HUES48 (cell line): ENCODE data around the gene SLC4A2.
A peak's percentile ranks its signal among the peaks of the same experiment; 100 is the strongest.

Source experiments
- H3K27ac ChIP-seq: one replicate; pipeline ENCODE4 v1.7.0; 2013; ENCODE audit warnings: low read depth, low read length, inconsistent platforms
- H3K27me3 ChIP-seq: 2 replicates; pipeline ENCODE4 v1.6.1; 2013; ENCODE audit warnings: mild to moderate bottlenecking, low read length; ENCODE audit not compliant: control insufficient read depth, insufficient read depth
- H3K36me3 ChIP-seq: 2 replicates; pipeline ENCODE4 v1.6.1; 2013; ENCODE audit warnings: low read length; ENCODE audit not compliant: control insufficient read depth, insufficient read depth
- H3K4me1 ChIP-seq: 2 replicates; pipeline ENCODE4 v1.6.1; 2013; ENCODE audit warnings: mild to moderate bottlenecking, low read length; ENCODE audit not compliant: control insufficient read depth, insufficient read depth
- H3K4me3 ChIP-seq: 2 replicates; pipeline ENCODE4 v1.5.1; 2013; ENCODE audit warnings: mild to moderate bottlenecking, low read depth, low read length
- H3K9ac ChIP-seq: 2 replicates; pipeline ENCODE4 v1.6.1; 2013; ENCODE audit warnings: mild to moderate bottlenecking, low read depth, low read length, moderate library complexity
- H3K9me3 ChIP-seq: 2 replicates; pipeline ENCODE4 v1.6.1; 2013; ENCODE audit warnings: low read length; ENCODE audit not compliant: control insufficient read depth, insufficient read depth

The SLC4A2 gene

GRCh38 chr7:151060113-151060415 lies 675 bp downstream of the SLC4A2 start:
- peaks cover 7% of the 10 kb centered on the region for H3K36me3 ChIP-seq
- peak overlapping the region; percentile 91 for H3K27ac ChIP-seq
- no peaks in the 10 kb centered on the region for H3K9me3 ChIP-seq
- peak overlapping the region; percentile 86 for H3K4me3 ChIP-seq
- peaks cover 44% of the 10 kb centered on the region for H3K4me1 ChIP-seq
- peaks cover 4% of the 10 kb centered on the region; the same call in 1 of the 2 replicates for H3K27me3 ChIP-seq
- H3K9ac ChIP-seq = peak overlapping the region; percentile 13; the same call in 1 of the 2 replicates

GRCh38 chr7:151060416-151061212 lies 1.2 kb downstream of the SLC4A2 start:
- H3K9me3 ChIP-seq = no peaks in the 10 kb centered on the region
- peak overlapping the region; percentile 13; the same call in 1 of the 2 replicates for H3K9ac ChIP-seq
- peak overlapping the region; percentile 91 for H3K27ac ChIP-seq
- H3K4me3 ChIP-seq = peak overlapping the region; percentile 86
- peaks cover 12% of the 10 kb centered on the region for H3K36me3 ChIP-seq
- peaks cover 44% of the 10 kb centered on the region for H3K4me1 ChIP-seq
- H3K27me3 ChIP-seq = peaks cover 4% of the 10 kb centered on the region; the same call in 1 of the 2 replicates

- Histone ChIP-seq H3K9ac (no peak overlapping the region; the same call in 1 of the 2 replicates), H3K4me3 (peak overlapping the region; percentile 86), H3K27me3 (peaks cover 2% of the 10 kb centered on the region; the same call in 1 of the 2 replicates), H3K9me3 (no peaks in the 10 kb centered on the region), H3K27ac (peak overlapping the region; percentile 91), H3K4me1 (peaks cover 42% of the 10 kb centered on the region), H3K36me3 (peaks cover 20% of the 10 kb centered on the region)
These were observed 2.1 kb downstream of the SLC4A2 start for GRCh38 chr7:151061213-151062110.

GRCh38 chr7:151062111-151062398 lies 2.7 kb downstream of the SLC4A2 start:
- peak overlapping the region; percentile 86 for H3K4me3 ChIP-seq
- no peak overlapping the region; the same call in 1 of the 2 replicates for H3K9ac ChIP-seq
- H3K27ac ChIP-seq = peak overlapping the region; percentile 91
- H3K27me3 ChIP-seq = no peaks in the 10 kb centered on the region
- no peaks in the 10 kb centered on the region for H3K9me3 ChIP-seq
- H3K4me1 ChIP-seq = peaks cover 36% of the 10 kb centered on the region
- H3K36me3 ChIP-seq = peaks cover 26% of the 10 kb centered on the region

- Histone ChIP-seq H3K4me3 (peak overlapping the region; percentile 71), H3K9ac (peak overlapping the region; percentile 55; the same call in 1 of the 2 replicates), H3K9me3 (no peaks in the 10 kb centered on the region), H3K36me3 (peaks cover 31% of the 10 kb centered on the region), H3K27me3 (no peaks in the 10 kb centered on the region), H3K27ac (peak overlapping the region; percentile 91), H3K4me1 (peaks cover 38% of the 10 kb centered on the region)
These were observed 3.2 kb downstream of the SLC4A2 start for GRCh38 chr7:151062399-151063211.

GRCh38 chr7:151063212-151063561 lies 3.8 kb downstream of the SLC4A2 start:
- Histone ChIP-seq H3K9ac (no peak overlapping the region), H3K27me3 (no peaks in the 10 kb centered on the region), H3K4me1 (peaks cover 41% of the 10 kb centered on the region), H3K27ac (peak overlapping the region; percentile 91), H3K9me3 (no peaks in the 10 kb centered on the region), H3K4me3 (peak overlapping the region; percentile 71), H3K36me3 (peaks cover 37% of the 10 kb centered on the region)

- Histone ChIP-seq H3K4me1 (peaks cover 31% of the 10 kb centered on the region), H3K9me3 (no peaks in the 10 kb centered on the region), H3K36me3 (peaks cover 48% of the 10 kb centered on the region), H3K9ac (no peak overlapping the region), H3K27ac (no peak overlapping the region), H3K4me3 (no peak overlapping the region), H3K27me3 (no peaks in the 10 kb centered on the region)
These were observed 5.1 kb downstream of the SLC4A2 start for GRCh38 chr7:151064454-151064853.

GRCh38 chr7:151064993-151065392 lies 5.6 kb downstream of the SLC4A2 start:
- peaks cover 53% of the 10 kb centered on the region for H3K36me3 ChIP-seq
- H3K27ac ChIP-seq = no peak overlapping the region

GRCh38 chr7:151065516-151065915 lies 6.1 kb downstream of the SLC4A2 start:
- no peak overlapping the region for H3K4me3 ChIP-seq
- no peak overlapping the region for H3K9ac ChIP-seq
- H3K36me3 ChIP-seq = peaks cover 59% of the 10 kb centered on the region
- no peaks in the 10 kb centered on the region for H3K9me3 ChIP-seq
- no peak overlapping the region for H3K27ac ChIP-seq
- no peaks in the 10 kb centered on the region for H3K27me3 ChIP-seq
- H3K4me1 ChIP-seq = peaks cover 29% of the 10 kb centered on the region

More at GRCh38 chr7:151064993-151065392, 5.6 kb downstream of the SLC4A2 start:
- Histone ChIP-seq H3K9ac (no peak overlapping the region), H3K4me3 (no peak overlapping the region), H3K9me3 (no peaks in the 10 kb centered on the region), H3K4me1 (peaks cover 31% of the 10 kb centered on the region), H3K27me3 (no peaks in the 10 kb centered on the region)

GRCh38 chr7:151066273-151066974 lies 7.0 kb downstream of the SLC4A2 start:
- Histone ChIP-seq H3K9ac (no peak overlapping the region), H3K9me3 (no peaks in the 10 kb centered on the region), H3K27me3 (no peaks in the 10 kb centered on the region), H3K27ac (no peak overlapping the region), H3K36me3 (peaks cover 68% of the 10 kb centered on the region), H3K4me3 (no peak overlapping the region), H3K4me1 (peaks cover 20% of the 10 kb centered on the region)
